DMS53 treated with DMSO at 0.1 percent for 48 hours (cell line): ENCODE data around the gene NLRP6.
"Not testable (repeated sequence)": the region's sequence is repeated elsewhere in the genome, so short reads cannot be mapped to it uniquely, and the experiment has no call there.

Experiments used
- DNase-seq: peaks from one replicate; lab custom pipeline; 2025; ENCODE audit not compliant: unreplicated experiment; lab: John Stamatoyannopoulos, UW

Gene NLRP6

GRCh38 chr11:281486-282161 is 3.4 kb downstream of the NLRP6 start:
- no peak for DNase-seq

DNA sequence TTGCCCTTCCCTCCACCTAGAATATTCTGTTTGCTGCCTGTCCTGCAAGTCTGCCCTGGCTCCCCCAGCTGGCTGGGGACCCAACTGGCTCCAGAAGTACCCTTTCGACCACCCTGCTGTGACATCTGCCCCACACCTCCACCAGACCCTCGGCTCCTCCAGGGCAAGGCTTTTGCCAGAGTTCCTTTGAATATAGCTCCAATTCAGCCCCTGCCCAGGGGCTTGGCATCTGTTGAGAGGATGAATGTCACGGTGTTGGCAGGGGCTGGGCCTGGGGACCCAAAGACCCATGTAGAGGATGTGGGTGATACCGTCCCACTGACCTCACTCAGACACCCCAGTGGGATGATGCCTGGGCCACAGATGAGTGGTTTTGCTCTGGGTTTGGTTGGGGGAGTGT is 4.0 kb downstream of the NLRP6 start:
- DNase-seq = no peak

GRCh38 chr11:282630-283360 is 4.6 kb downstream of the NLRP6 start:
- DNase-seq = no peak

GRCh38 chr11:283405-284104 is 5.3 kb downstream of the NLRP6 start:
- no peak for DNase-seq

GRCh38 chr11:284105-285020 is 6.2 kb downstream of the NLRP6 start:
- DNase-seq = no peak

GRCh38 chr11:285021-285893 is 7.0 kb downstream of the NLRP6 start:
- DNase-seq = no peak

- DNase-seq = no peak
Measured at GRCh38 chr11:285894-286220, 7.7 kb downstream of the NLRP6 start.

DNA sequence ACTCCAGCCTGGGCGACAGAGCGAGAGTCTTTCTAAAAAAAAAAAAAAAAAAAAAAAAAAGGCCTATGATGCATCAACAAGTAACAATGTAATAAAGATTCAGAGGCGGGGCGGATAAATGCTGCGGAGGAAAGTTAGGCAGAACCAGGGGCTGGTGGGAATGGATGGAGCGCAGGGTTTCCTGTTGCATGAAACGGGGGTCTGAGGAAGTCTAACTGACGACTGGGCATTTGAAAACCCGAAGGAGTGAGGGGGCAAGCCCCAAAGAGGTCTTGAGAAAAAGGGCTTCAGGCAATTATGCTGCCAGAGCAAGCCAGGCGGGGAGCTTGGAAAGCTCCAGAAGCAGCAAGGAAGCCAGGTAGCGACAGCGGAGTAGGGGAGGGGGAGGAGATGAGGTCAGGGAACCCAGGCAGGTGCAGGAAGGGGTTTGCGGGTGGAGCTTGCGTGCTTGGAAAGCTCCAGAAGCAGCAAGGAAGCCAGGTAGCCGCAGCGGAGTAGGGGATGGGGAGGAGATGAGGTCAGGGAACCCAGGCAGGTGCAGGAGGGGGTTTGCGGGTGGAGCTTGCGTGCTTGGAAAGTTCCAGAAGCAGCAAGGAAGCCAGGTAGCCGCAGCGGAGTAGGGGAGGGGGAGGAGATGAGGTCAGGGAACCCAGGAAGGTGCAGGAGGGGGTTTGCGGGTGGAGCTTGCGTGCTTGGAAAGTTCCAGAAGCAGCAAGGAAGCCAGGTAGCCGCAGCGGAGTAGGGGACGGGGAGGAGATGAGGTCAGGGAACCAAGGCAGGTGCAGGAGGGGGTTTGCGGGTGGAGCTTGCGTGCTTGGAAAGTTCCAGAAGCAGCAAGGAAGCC is 9.0 kb downstream of the NLRP6 start:
- not testable (repeated sequence) for DNase-seq

- no peak for DNase-seq
Measured at GRCh38 chr11:287821-288477, 9.7 kb downstream of the NLRP6 start.

DNA sequence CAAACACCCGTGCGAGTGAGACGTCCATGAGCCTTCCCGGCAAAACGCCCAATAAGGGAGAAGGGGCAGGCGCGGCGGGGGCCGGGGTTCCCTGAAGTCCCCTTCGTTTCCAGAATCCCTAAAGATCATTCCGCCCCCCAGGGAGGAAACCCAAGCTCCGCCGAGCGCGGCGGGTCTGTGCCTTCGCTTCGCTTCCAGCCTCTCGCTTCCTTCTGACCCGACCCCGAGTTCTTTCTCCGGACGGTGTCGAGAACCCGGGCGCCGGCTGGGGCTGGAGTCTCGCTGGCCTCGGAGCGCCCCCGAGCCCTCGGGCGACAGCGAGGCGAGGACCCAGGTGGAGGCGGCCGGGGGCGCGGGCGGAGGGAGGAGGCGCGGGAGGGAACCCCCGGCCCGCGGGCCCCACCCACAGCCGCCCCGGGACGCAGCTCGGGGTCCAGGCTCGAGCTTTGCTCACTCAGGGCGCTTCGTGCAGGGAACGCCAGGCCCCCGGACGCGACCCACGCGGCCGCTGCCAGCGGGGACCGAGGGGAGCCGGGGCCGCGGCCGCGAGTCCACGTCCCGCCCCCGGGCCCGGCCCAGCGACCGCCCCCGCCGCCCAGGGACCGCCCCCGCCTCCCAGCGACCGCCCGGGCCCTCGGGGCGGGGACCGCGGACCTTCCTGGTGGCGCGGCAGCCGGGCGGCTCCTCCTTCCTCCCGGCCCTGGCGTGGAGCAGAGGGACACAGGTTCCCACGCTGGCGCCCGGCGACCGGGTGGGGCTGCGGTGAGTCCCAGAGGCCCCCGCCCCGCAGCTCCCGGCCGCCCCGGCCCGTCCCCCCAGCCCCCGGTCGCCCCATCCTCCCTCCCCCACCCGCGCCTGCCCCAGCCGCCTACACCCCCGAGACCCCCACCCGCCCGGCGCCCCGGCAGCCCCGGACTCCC is 10.5 kb downstream of the NLRP6 start, which contains the start of gene PGGHG:
Gene PGGHG (plus strand): TSS at position 649 of the 920 bp plus-strand sequence. CDS start 691 bp downstream, outside the sequence.
- peak; percentile 45 for DNase-seq

GRCh38 chr11:289398-289711 is 11.1 kb downstream of the NLRP6 start:
- DNase-seq = no peak

GRCh38 chr11:289712-290620 is 11.8 kb downstream of the NLRP6 start:
- no peak for DNase-seq

- DNase-seq = no peak
Measured at GRCh38 chr11:290621-291231, 12.5 kb downstream of the NLRP6 start.

- DNase-seq = no peak
Measured at GRCh38 chr11:291281-292210, 13.3 kb downstream of the NLRP6 start.
